GM21529 (cell line): Measurements from ENCODE around the gene UBE2B.

Source experiments
- ATAC-seq: cut with Tn5 transposase; IDR thresholded peaks from one replicate; pipeline ENCODE4 v1.9.1; 2021; ENCODE audit not compliant: unreplicated experiment

The UBE2B gene

GRCh38 chr5:134436523-134437339, 65.4 kb downstream of the UBE2B start:
- peak; percentile 93 for ATAC-seq

- ATAC-seq = peak; percentile 8
Observed at GRCh38 chr5:134437340-134437846, 66.0 kb downstream of the UBE2B start.

- ATAC-seq = no peak
Observed at GRCh38 chr5:134437847-134438581, 66.6 kb downstream of the UBE2B start.

GRCh38 chr5:134438721-134439123, 67.4 kb downstream of the UBE2B start:
- no peak for ATAC-seq

- no peak for ATAC-seq
Observed at GRCh38 chr5:134439210-134439654, 67.9 kb downstream of the UBE2B start.

- no peak for ATAC-seq
Observed at GRCh38 chr5:134440201-134440755, 68.9 kb downstream of the UBE2B start.
